Gastrocnemius medialis (tissue), 4 donors: ENCODE results near the gene IL4. TPM values are rescaled to one million over a fixed set of nuclear protein-coding genes. Genes with fewer than 3 reads are reported as not detected.
"Not testable (repeated sequence)": the region's sequence is repeated elsewhere in the genome, so short reads cannot be mapped to it uniquely, and the experiment has no call there.

Experiments used
- ATAC-seq, 2 donors: fragments of 150-250 bp; one replicate each; pipeline ENCODE4 v1.9.1; 2016
- DNase-seq, 2 donors: peaks; one replicate each; pipeline ENCODE4 v3.0.0-alpha.2; 2019
- H3K27ac ChIP-seq, 4 donors: fragments of 200-600 bp; sonication (generic); 1 replicate in 1 of 4; 2 replicates in 3 of 4; pipeline ENCODE4 v1.5.1; 2016 to 2018; ENCODE audit warnings: mild to moderate bottlenecking in 2 of 4, moderate library complexity in 1 of 4
- H3K27me3 ChIP-seq, 3 donors: fragments of 200-600 bp; sonication (generic) in 2 of 3; 1 replicate in 1 of 3; 2 replicates in 2 of 3; pipeline versions ENCODE4 v1.5.1 to v1.6.0; 2016 to 2019; ENCODE audit warnings: mild to moderate bottlenecking in 1 of 3, moderate library complexity in 1 of 3
- H3K36me3 ChIP-seq, 2 donors: fragments of 200-600 bp; sonication (generic) in 1 of 2; one replicate each; pipeline ENCODE4 v1.5.1; 2017 to 2018
- H3K4me1 ChIP-seq, 2 donors: fragments of 200-600 bp; sonication (generic) in 1 of 2; one replicate each; pipeline ENCODE4 v1.5.1; 2016 to 2017; ENCODE audit warnings: mild to moderate bottlenecking in 2 of 2
- H3K4me3 ChIP-seq, 4 donors: fragments of 200-600 bp; sonication (generic) in 3 of 4; 1 replicate in 1 of 4; 2 replicates in 3 of 4; pipeline ENCODE4 v1.5.1; 2016 to 2019; ENCODE audit warnings: mild to moderate bottlenecking in 2 of 4
- H3K9me3 ChIP-seq, 3 donors: fragments of 200-600 bp; sonication (generic) in 2 of 3; 1 replicate in 1 of 3; 2 replicates in 2 of 3; pipeline ENCODE4 v1.5.1; 2016 to 2019
- CTCF ChIP-seq, 5 experiments: fragments of 450-650 bp in 3 of 5; fragments of 200-600 bp in 2 of 5; sonication (generic) in 2 of 5; IDR thresholded peaks in 4 of 5; conservative IDR thresholded peaks in 1 of 5; 1 replicate in 4 of 5; 2 replicates in 1 of 5; pipeline ENCODE4 v1.5.1; 2016 to 2019; ENCODE audit warnings: antibody characterized with exemption in 5 of 5, mild to moderate bottlenecking in 3 of 5, moderate library complexity in 3 of 5
- POLR2A ChIP-seq, 2 donors: fragments of 450-650 bp; IDR thresholded peaks; one replicate each; pipeline ENCODE4 v1.6.1; 2017; ENCODE audit warnings: antibody characterized with exemption in 2 of 2, mild to moderate bottlenecking in 2 of 2, moderate library complexity in 2 of 2
- in situ Hi-C, 4 donors: fragments of 200-750 bp; cut with MboI; loops; one replicate each; pipeline versions ENCODE4 v1.15.0 to v1.8.0; 2017; ENCODE audit warnings: low sequenced_read_pairs in 4 of 4
- intact Hi-C: fragments of 100-400 bp; cut with DNase I; formaldehyde crosslinking; loops from one replicate; pipeline ENCODE4 v1.15.1; 2023; ENCODE audit warnings: low total_unique reads
- total RNA-seq, 4 donors: library from RNA; depleted of rRNA; stranded (reverse); fragments of >200 nt; gene quantifications; one replicate each; pipeline versions ENCODE4 v1.1.0 to v1.2.3, GENCODE V29; 2016

IL4 gene
- not detected for total RNA-seq

- TF ChIP-seq POLR2A (IDR thresholded peaks at IDR 0.05): no peak
- TF ChIP-seq CTCF (IDR thresholded peaks at IDR 0.05 in 4 of 5, conservative IDR thresholded peaks at IDR 0.05 in 1 of 5): no peak
- in situ Hi-C loops (no loop called here), intact Hi-C loops (no loop called here)
- no peak within 1 kb of the TSS for H3K4me3 ChIP-seq
- H3K27ac ChIP-seq: no peak within 1 kb of the TSS
- no peaks in the 10 kb centered on the region for H3K36me3 ChIP-seq
- ATAC-seq (no peak), DNase-seq (no peak)
- H3K9me3 ChIP-seq: no peaks in the 10 kb centered on the region
- no peaks in the 10 kb centered on the region for H3K4me1 ChIP-seq
- no peaks in the 10 kb centered on the region for H3K27me3 ChIP-seq
Measured at GRCh38 chr5:132673939-132674630, at the start of gene IL4. Gene IL4, plus strand, starts transcription at chr5:132673989. Its CDS starts 62 bp downstream, at chr5:132674051.

GRCh38 chr5:132627470-132627869, 46.3 kb upstream of the IL4 start:
- Histone ChIP-seq H3K27me3 (no peaks in the 10 kb centered on the region), H3K4me3 (no peak overlapping the region), H3K9me3 (no peaks in the 10 kb centered on the region), H3K27ac (no peak overlapping the region), H3K4me1 (no peaks in the 10 kb centered on the region), H3K36me3 (peaks cover 0 to 10% of the 10 kb centered on the region in 2 donors)
- ATAC-seq (no peak), DNase-seq (no peak)
- in situ Hi-C loops: no loop called here
- TF ChIP-seq POLR2A (IDR thresholded peaks at IDR 0.05) (no peak), CTCF (IDR thresholded peaks at IDR 0.05 in 4 of 5, conservative IDR thresholded peaks at IDR 0.05 in 1 of 5) (no peak)
- intact Hi-C loops: no loop called here

DNA sequence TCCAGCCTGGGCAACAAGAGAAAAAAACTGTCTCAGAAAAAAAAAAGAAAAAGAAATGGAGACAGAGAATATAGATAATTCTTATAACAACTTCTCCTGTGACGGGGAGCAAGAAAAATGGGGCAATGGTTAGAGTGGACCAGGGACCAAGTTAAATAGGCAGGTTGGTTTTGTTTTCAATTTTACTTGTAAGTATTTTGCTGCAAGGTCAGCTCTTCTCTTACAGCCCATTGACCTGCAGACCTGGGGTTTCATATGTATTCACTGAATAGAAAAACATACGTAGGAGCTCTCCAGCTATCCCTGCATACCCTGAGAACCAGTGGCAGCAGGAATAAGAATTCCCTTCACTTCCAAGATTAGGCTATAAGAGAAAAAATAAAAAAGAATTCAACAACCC, 45.0 kb upstream of the IL4 start:
- Histone ChIP-seq H3K4me1 (no peaks in the 10 kb centered on the region), H3K4me3 (no peak overlapping the region), H3K9me3 (no peaks in the 10 kb centered on the region), H3K27me3 (no peaks in the 10 kb centered on the region), H3K36me3 (peaks cover 0 to 8% of the 10 kb centered on the region in 2 donors), H3K27ac (no peak overlapping the region)
- intact Hi-C loops: no loop called here
- in situ Hi-C loops: no loop called here
- ATAC-seq (no peak), DNase-seq (no peak)
- no peak for TF ChIP-seq CTCF (IDR thresholded peaks at IDR 0.05 in 4 of 5, conservative IDR thresholded peaks at IDR 0.05 in 1 of 5)

GRCh38 chr5:132629230-132629944, 44.4 kb upstream of the IL4 start:
- no peaks in the 10 kb centered on the region for H3K9me3 ChIP-seq
- H3K27me3 ChIP-seq: no peaks in the 10 kb centered on the region
- ATAC-seq (no peak), DNase-seq (no peak)
- H3K36me3 ChIP-seq: peaks cover 0 to 8% of the 10 kb centered on the region in 2 donors
- no peaks in the 10 kb centered on the region for H3K4me1 ChIP-seq
- in situ Hi-C loops (no loop called here), intact Hi-C loops (no loop called here)
- no peak overlapping the region for H3K27ac ChIP-seq
- H3K4me3 ChIP-seq: no peak overlapping the region
- TF ChIP-seq CTCF (IDR thresholded peaks at IDR 0.05 in 4 of 5, conservative IDR thresholded peaks at IDR 0.05 in 1 of 5): no peak
- no peak for TF ChIP-seq POLR2A (IDR thresholded peaks at IDR 0.05)

GRCh38 chr5:132633587-132633986, 40.2 kb upstream of the IL4 start:
- H3K36me3 ChIP-seq: peaks cover 0 to 25% of the 10 kb centered on the region in 2 donors
- H3K4me1 ChIP-seq, H3K27me3 ChIP-seq, H3K4me3 ChIP-seq, in situ Hi-C loops, H3K27ac ChIP-seq, H3K9me3 ChIP-seq, intact Hi-C loops, DNase-seq, ATAC-seq: not testable (repeated sequence)
